Uterus (tissue), 4 donors: Measurements from ENCODE around the gene SERGEF. TPM values are rescaled to one million over a fixed set of nuclear protein-coding genes. Genes with fewer than 3 reads are reported as not detected.

ENCODE experiments used
- DNase-seq, 2 donors: peaks; one replicate each; pipeline ENCODE4 v3.0.0-alpha.2; 2019 to 2020
- H3K27ac ChIP-seq, 2 donors: fragments of 200-600 bp; sonication (generic); 1 replicate in 1 of 2; 2 replicates in 1 of 2; pipeline ENCODE4 v1.5.1; 2016 to 2018
- H3K27me3 ChIP-seq, 2 donors: fragments of 200-600 bp; sonication (generic); one replicate each; pipeline ENCODE4 v1.5.1; 2018 to 2019; ENCODE audit warnings: control low read depth in 1 of 2
- H3K36me3 ChIP-seq, 2 donors: fragments of 200-600 bp; sonication (generic); one replicate each; pipeline ENCODE4 v1.5.1; 2019; ENCODE audit warnings: control low read depth in 1 of 2
- H3K4me1 ChIP-seq, 2 donors: fragments of 200-600 bp; sonication (generic); one replicate each; pipeline ENCODE4 v1.5.1; 2018 to 2019; ENCODE audit warnings: control low read depth in 1 of 2
- H3K4me3 ChIP-seq, 2 donors: fragments of 200-600 bp; sonication (generic); 1 replicate in 1 of 2; 2 replicates in 1 of 2; pipeline ENCODE4 v1.5.1; 2018 to 2019; ENCODE audit warnings: mild to moderate bottlenecking in 1 of 2
- H3K9me3 ChIP-seq, 2 donors: fragments of 200-600 bp; sonication (generic); one replicate each; pipeline ENCODE4 v1.5.1; 2019; ENCODE audit warnings: control low read depth in 1 of 2
- POLR2A ChIP-seq, 2 donors: fragments of 450-650 bp; IDR thresholded peaks; one replicate each; pipeline ENCODE4 v1.6.1; 2016; ENCODE audit warnings: antibody characterized with exemption in 2 of 2, mild to moderate bottlenecking in 1 of 2, moderate library complexity in 1 of 2
- intact Hi-C: fragments of 100-400 bp; cut with DNase I; formaldehyde crosslinking; loops from one replicate; pipeline ENCODE4 v1.15.1; 2023; ENCODE audit warnings: low total_unique reads
- total RNA-seq, 4 donors: library from RNA; depleted of rRNA in 3 of 4; stranded (reverse); fragments of >200 nt in 3 of 4; gene quantifications; one replicate each; pipeline versions ENCODE4 v1.1.0 to v1.2.4, GENCODE V29; 2014 to 2023
- TF ChIP-seq, protein P1 (sequence below), 4 experiments: fragments of 200-600 bp in 2 of 4; fragments of 450-650 bp in 2 of 4; sonication (generic) in 2 of 4; IDR thresholded peaks; one replicate each; pipeline ENCODE4 v1.5.1; 2016 to 2019; ENCODE audit warnings: antibody characterized with exemption in 4 of 4, mild to moderate bottlenecking in 2 of 4, moderate library complexity in 1 of 4
- donor health status: DM: yes; HTN: yes; CAD: no.

The SERGEF gene
- total RNA-seq, 4 donors from 2014 or later, result 12.6 to 64.4 (median 43.7) TPM

DNA sequence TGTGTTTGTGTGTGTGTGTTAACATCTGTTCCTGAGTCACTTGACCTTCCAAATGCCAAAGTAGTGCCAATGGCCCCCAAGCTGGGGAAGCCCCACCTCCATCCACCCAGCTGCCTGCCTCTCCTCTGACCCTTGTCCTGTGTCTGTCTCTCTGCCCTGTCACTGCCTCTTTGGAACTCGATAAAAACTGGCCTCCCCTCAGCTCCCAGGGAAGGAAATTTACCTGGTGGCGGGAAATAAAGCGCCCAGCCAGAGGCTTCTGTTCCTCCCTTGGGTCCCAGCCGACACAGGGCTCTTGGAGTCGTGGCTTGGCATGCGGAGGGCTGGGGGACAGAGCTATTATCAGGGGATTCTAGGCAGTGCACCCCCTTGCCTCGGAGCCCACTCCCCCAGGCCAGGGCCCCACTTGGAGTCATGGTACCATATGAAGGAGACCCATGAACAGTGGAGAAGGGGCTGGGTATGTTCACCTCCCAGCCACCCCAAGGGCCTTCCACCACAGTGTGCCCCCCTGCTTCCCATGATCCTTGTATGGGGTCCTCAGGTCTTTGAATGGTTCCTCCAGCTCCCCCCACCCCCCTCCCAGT lies 272.1 kb downstream of the SERGEF start:
- Histone ChIP-seq H3K27me3 (peaks cover 11 to 20% of the 10 kb centered on the region in 2 donors), H3K4me1 (peaks cover 0 to 6% of the 10 kb centered on the region in 2 donors), H3K27ac (no peak overlapping the region), H3K36me3 (no peaks in the 10 kb centered on the region), H3K4me3 (no peak overlapping the region), H3K9me3 (no peaks in the 10 kb centered on the region)
- intact Hi-C loops, result no loop called here
- no peak for TF ChIP-seq POLR2A (IDR thresholded peaks at IDR 0.05)
- TF ChIP-seq, protein P1, sequence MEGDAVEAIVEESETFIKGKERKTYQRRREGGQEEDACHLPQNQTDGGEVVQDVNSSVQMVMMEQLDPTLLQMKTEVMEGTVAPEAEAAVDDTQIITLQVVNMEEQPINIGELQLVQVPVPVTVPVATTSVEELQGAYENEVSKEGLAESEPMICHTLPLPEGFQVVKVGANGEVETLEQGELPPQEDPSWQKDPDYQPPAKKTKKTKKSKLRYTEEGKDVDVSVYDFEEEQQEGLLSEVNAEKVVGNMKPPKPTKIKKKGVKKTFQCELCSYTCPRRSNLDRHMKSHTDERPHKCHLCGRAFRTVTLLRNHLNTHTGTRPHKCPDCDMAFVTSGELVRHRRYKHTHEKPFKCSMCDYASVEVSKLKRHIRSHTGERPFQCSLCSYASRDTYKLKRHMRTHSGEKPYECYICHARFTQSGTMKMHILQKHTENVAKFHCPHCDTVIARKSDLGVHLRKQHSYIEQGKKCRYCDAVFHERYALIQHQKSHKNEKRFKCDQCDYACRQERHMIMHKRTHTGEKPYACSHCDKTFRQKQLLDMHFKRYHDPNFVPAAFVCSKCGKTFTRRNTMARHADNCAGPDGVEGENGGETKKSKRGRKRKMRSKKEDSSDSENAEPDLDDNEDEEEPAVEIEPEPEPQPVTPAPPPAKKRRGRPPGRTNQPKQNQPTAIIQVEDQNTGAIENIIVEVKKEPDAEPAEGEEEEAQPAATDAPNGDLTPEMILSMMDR (IDR thresholded peaks at IDR 0.05), result no peak
- DNase-seq, result no peak

DNA sequence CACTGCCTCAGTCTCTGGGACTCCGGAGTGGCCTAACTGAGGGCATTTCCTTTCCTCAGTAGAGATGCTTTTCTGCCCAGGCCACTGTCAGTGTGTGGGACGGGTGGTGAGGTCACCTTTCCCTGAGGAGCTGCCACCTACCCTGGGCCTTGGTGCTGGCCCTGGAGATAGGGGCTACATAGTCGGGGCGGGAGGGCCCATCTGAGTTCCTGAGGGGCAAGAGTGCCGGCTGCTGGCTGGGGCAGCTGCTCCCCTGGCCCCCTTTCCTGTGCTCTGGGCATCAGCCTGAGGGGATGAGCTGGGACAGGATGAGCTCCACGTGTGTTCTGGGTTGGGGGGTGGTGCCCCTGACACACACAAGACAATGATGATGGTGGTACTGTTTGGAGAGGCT lies 272.9 kb downstream of the SERGEF start:
- H3K27me3 ChIP-seq, result peaks cover 19 to 20% of the 10 kb centered on the region in 2 donors
- intact Hi-C loops, result no loop called here
- no peak overlapping the region for H3K4me3 ChIP-seq
- no peaks in the 10 kb centered on the region for H3K9me3 ChIP-seq
- H3K4me1 ChIP-seq, result peaks cover 0 to 11% of the 10 kb centered on the region in 2 donors
- TF ChIP-seq POLR2A (IDR thresholded peaks at IDR 0.05), result no peak
- TF ChIP-seq, protein P1 (IDR thresholded peaks at IDR 0.05), result no peak
- no peak overlapping the region for H3K27ac ChIP-seq
- H3K36me3 ChIP-seq, result no peaks in the 10 kb centered on the region
- DNase-seq, result no peak

DNA sequence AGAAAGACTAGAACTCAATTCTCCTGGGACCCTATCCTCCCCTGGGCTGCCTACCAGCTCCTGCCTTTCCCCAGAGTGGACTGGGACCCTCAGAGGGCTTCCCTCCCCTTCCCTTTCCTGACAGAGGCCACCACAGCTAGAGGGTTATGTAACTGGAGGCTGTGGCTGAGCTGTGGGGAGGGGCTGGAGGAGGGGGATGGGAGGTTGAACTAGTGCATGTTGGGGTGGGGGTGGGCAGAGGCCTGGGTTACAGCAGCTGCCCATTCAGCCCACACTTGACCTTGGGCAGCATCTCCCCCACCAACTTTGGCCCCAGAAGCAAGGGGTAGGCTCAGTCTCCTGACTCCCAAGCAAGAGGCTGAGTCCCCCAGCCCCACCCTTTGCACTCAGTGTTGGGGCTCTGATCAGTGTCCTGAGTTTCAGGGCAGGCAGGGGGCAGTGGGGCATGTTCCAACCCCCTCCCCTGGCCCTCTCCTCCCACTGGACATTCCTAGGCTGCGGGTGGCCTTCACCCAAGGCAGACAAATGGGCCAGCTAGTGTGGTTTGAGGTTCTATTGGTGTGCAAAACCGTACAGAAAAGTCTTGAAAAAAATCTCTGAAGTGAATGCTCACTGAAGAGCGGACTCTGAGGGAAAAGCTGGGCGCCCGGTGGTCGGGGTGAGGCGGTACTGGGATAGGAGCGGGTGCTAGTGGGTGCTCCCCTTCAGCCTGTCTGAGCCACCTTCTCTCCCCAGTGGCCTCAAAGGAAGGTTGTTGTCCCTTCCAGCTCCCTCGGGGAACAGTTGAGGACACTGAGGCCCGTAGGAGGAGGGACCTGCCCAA lies 274.5 kb downstream of the SERGEF start:
- Histone ChIP-seq H3K4me3 (no peak overlapping the region), H3K27ac (no peak overlapping the region), H3K4me1 (peaks cover 0 to 11% of the 10 kb centered on the region in 2 donors), H3K9me3 (no peaks in the 10 kb centered on the region), H3K27me3 (peaks cover 20% of the 10 kb centered on the region in 2 donors), H3K36me3 (no peaks in the 10 kb centered on the region)
- no peak for DNase-seq
- TF ChIP-seq, protein P1 (IDR thresholded peaks at IDR 0.05), result no peak
- TF ChIP-seq POLR2A (IDR thresholded peaks at IDR 0.05), result no peak
- intact Hi-C loops, result no loop called here

Other genes starting within 250 kb of the SERGEF start
- 1 to 10 TPM in 3 of 4 donors, under 1 TPM in 1; under 0.01 to 2.3 (median 1.3) TPM for gene TPH1, start 33.2 kb upstream of the SERGEF start, total RNA-seq
- gene SAAL1, start 93.0 kb upstream of the SERGEF start, total RNA-seq, result 10 to 100 TPM in 3 of 4 donors, under 1 TPM in 1; 0.77 to 29.9 (median 12.7) TPM
- not detected for gene MRGPRX3, start 119.5 kb upstream of the SERGEF start, total RNA-seq
- gene MRGPRX4, start 159.8 kb upstream of the SERGEF start, total RNA-seq, result not detected
- gene SAA4, start 223.8 kb upstream of the SERGEF start, total RNA-seq, result not detected
- gene SAA2, start 235.6 kb upstream of the SERGEF start, total RNA-seq, result 1 to 10 TPM in 1 of 4 donors, not detected in 3; 3.8 TPM